HepG2 (cell line): ENCODE data around the gene PAXX. TPM values are rescaled to one million over a fixed set of nuclear protein-coding genes. Genes with fewer than 3 reads are reported as not detected.

Source experiments
- ATAC-seq: fragments of 200-7000 bp; cut with Tn5 transposase; 3 replicates; pipeline ENCODE4 v1.9.1; 2020; ENCODE audit warnings: mild to moderate bottlenecking, moderate library complexity
- BruUV-seq: library from RNA; stranded (reverse); fragments of 400-500 nt; replicated peaks from 2 replicates; lab custom pipeline; 2021; lab: Mats Ljungman, UMichigan
- CTCF ChIA-PET: fragments of 300-600 bp; formaldehyde crosslinking; extraction: SDS; loops from one replicate; lab custom pipeline; 2021; ENCODE audit warnings: low total read pairs, inconsistent platforms, low intra/inter-chr PET ratio; lab: Yijun Ruan, JAX
- POLR2A ChIA-PET: fragments of 350-600 bp; sonication (Branson Sonifier 250); formaldehyde crosslinking; loops from one replicate; lab custom pipeline; 2020; ENCODE audit warnings: antibody characterized with exemption, inconsistent platforms; lab: Yijun Ruan, JAX
- DNase-seq: peaks from one replicate; pipeline ENCODE4 v3.0.0-alpha.2; 2015; ENCODE audit warnings: low spot score
- FAIRE-seq: peaks from 3 replicates; lab custom pipeline; 2011; peaks lifted over from hg19 to GRCh38; lab: Jason Lieb, UNC
- H2AFZ ChIP-seq: one replicate; pipeline ENCODE4 v1.6.1; 2011; ENCODE audit warnings: low read length, inconsistent platforms
- H3K27ac ChIP-seq: fragments of 300-600 bp; 3 replicates; pipeline ENCODE4 v1.8.0; 2011; ENCODE audit warnings: mixed run types, mild to moderate bottlenecking, mixed read lengths, low read length, inconsistent platforms; ENCODE audit not compliant: insufficient read depth; ENCODE audit errors: extremely low read length
- H3K27me3 ChIP-seq, 2 experiments: fragments of 200-600 bp in 1 of 2; 2 replicates in 1 of 2; 3 replicates in 1 of 2; pipeline versions ENCODE4 v1.6.0 to v1.8.0; 2011; ENCODE audit warnings: low read length in 2 of 2, mild to moderate bottlenecking in 2 of 2, moderate library complexity in 2 of 2, inconsistent platforms in 1 of 2; ENCODE audit not compliant: insufficient read depth in 2 of 2, control insufficient read depth in 1 of 2
- H3K36me3 ChIP-seq, 2 experiments: fragments of 200-600 bp in 1 of 2; replicated peaks in 1 of 2; 2 replicates in 1 of 2; 3 replicates in 1 of 2; pipeline versions ENCODE4 v1.5.1 to v1.8.0; 2011; ENCODE audit warnings: low read length in 2 of 2, inconsistent platforms in 1 of 2; ENCODE audit not compliant: insufficient read depth in 2 of 2, control insufficient read depth in 1 of 2
- H3K4me1 ChIP-seq: 2 replicates; pipeline ENCODE4 v1.5.1; 2012; ENCODE audit warnings: low read length, inconsistent platforms; ENCODE audit not compliant: insufficient read depth
- H3K4me2 ChIP-seq: 2 replicates; pipeline ENCODE4 v1.6.0; 2011; ENCODE audit warnings: low read depth, low read length, inconsistent platforms
- H3K4me3 ChIP-seq, 3 experiments: fragments of 200-600 bp in 1 of 3; sonication (generic), shearing (Covaris generic) in 1 of 3; replicated peaks in 1 of 3; 2 replicates each; pipeline ENCODE4 v1.5.1; 2011 to 2016; ENCODE audit warnings: low read length in 3 of 3, inconsistent platforms in 2 of 3, low read depth in 2 of 3, mild to moderate bottlenecking in 2 of 3, control low read depth in 1 of 3, mixed read lengths in 1 of 3; ENCODE audit not compliant: insufficient read depth in 1 of 3
- H3K79me2 ChIP-seq: one replicate; pipeline ENCODE4 v1.6.1; 2011; ENCODE audit warnings: low read length, inconsistent platforms; ENCODE audit not compliant: insufficient read depth
- H3K9ac ChIP-seq: 2 replicates; pipeline ENCODE4 v1.6.0; 2011; ENCODE audit warnings: mild to moderate bottlenecking, low read depth, low read length, inconsistent platforms; ENCODE audit not compliant: insufficient read depth
- H3K9me3 ChIP-seq: 2 replicates; pipeline ENCODE4 v1.5.1; 2012; ENCODE audit warnings: mild to moderate bottlenecking, low read length
- H4K20me1 ChIP-seq: 2 replicates; pipeline ENCODE4 v1.6.0; 2011; ENCODE audit warnings: inconsistent platforms, mild to moderate bottlenecking, low read length, moderate library complexity; ENCODE audit not compliant: insufficient read depth
- ATF6 ChIP-seq: sonication (generic); formaldehyde crosslinking; conservative IDR thresholded peaks from 2 replicates; pipeline ENCODE4 v1.4.0; 2020; ENCODE audit warnings: missing genetic modification reagents
- HNRNPL ChIP-seq: fragments of 200-400 bp; formaldehyde crosslinking; IDR thresholded peaks from 2 replicates; pipeline ENCODE4 v1.6.1; 2017; ENCODE audit warnings: mild to moderate bottlenecking, low read depth, low read length
- MAZ ChIP-seq, 2 experiments: sonication (generic) in 1 of 2; formaldehyde crosslinking in 1 of 2; IDR thresholded peaks; 2 replicates each; pipeline versions ENCODE4 v1.5.0 to v1.6.1; 2012 to 2020; ENCODE audit warnings: low read depth in 2 of 2, mild to moderate bottlenecking in 2 of 2, borderline replicate concordance in 1 of 2, improper control_type of control experiment in 1 of 2, low read length in 1 of 2, missing genetic modification reagents in 1 of 2, moderate library complexity in 1 of 2
- RORA ChIP-seq: sonication (generic); formaldehyde crosslinking; IDR thresholded peaks from 2 replicates; pipeline ENCODE4 v1.5.0; 2020; ENCODE audit warnings: mild to moderate bottlenecking, missing genetic modification reagents, moderate library complexity
- ZNF614 ChIP-seq: IDR thresholded peaks from 2 replicates; pipeline ENCODE4 v1.6.1; 2018; ENCODE audit warnings: missing biosample characterization, missing genetic modification reagents, inconsistent platforms, borderline replicate concordance
- ZNF879 ChIP-seq: sonication (generic); formaldehyde crosslinking; IDR thresholded peaks from 2 replicates; pipeline ENCODE4 v1.8.1; 2023; ENCODE audit warnings: missing genetic modification reagents
- WGBS: methylation state at CpG from one replicate; pipeline ENCODE4 v1.1.6; 2017; ENCODE audit warnings: low lambda C conversion rate; 5-methylcytosine and 5-hydroxymethylcytosine counted together
- in situ Hi-C: cut with HindIII; loops from 2 replicates; pipeline ENCODE4 v1.10.0; 2017; ENCODE audit warnings: low pct_unique_long_range_greater_than_20kb; ENCODE audit not compliant: extremely low pct_ligation_motif_present
- intact Hi-C: fragments of 100-400 bp; cut with micrococcal nuclease; formaldehyde crosslinking; loops from one replicate; pipeline ENCODE4 v1.10.0; 2022; ENCODE audit not compliant: unreplicated experiment
- polyA plus RNA-seq, 8 experiments: library from polyadenylated mRNA; depleted of rRNA in 3 of 8; stranded (reverse) in 7 of 8; unstranded in 1 of 8; fragments of >200 nt; fragmentation: Illumina TruSeq in 4 of 8; extraction: Trizol in 4 of 8; gene quantifications; 2 replicates each; pipeline versions ENCODE4 v1.2.1 to v1.2.3, GENCODE V29; 2011 to 2016; ENCODE audit warnings: low read depth in 4 of 8, missing spikeins in 1 of 8, mixed read lengths in 1 of 8; ENCODE audit not compliant: insufficient read depth in 1 of 8
- total RNA-seq, 5 experiments: library from RNA; depleted of rRNA; stranded (reverse); fragments of >200 nt; fragmentation: Illumina TruSeq; extraction: Trizol; gene quantifications; 2 replicates each; pipeline ENCODE4 v1.2.3, GENCODE V29; 2016; ENCODE audit warnings: low read depth in 1 of 5

The PAXX gene
- total and polyA plus RNA-seq, 2 of the 13 experiments (the other 11 are each of a cell fraction or from before 2014, with no cell fraction given) = 14.0 to 31.9 TPM

GRCh38 chr9:136960938-136961275 is 31.3 kb upstream of the PAXX start:
- ChIA-PET POLR2A (interaction anchor here (1.1 to 1.3 kb wide), 2 partner anchors 12 to 13 kb away, joined by 3 to 7 read pairs; no protein-coding TSS in a partner anchor), CTCF (no interaction called here)
- no peaks in the 10 kb centered on the region for H3K36me3 ChIP-seq
- WGBS = 68% methylated on average over 12 of the region's 15 CpGs
- H3K4me1 ChIP-seq = peaks cover 9% of the 10 kb centered on the region
- H3K9me3 ChIP-seq = no peaks in the 10 kb centered on the region
- BruUV-seq = no TSS peak
- H3K4me3 ChIP-seq = no peak overlapping the region
- no peaks in the 10 kb centered on the region for H4K20me1 ChIP-seq
- intact Hi-C loops (no loop called here), in situ Hi-C loops (no loop called here)
- peaks cover 15 to 46% of the 10 kb centered on the region in 2 experiments for H3K27me3 ChIP-seq
- H3K4me2 ChIP-seq = no peak overlapping the region
- ATAC-seq = no peak
- no peaks in the 10 kb centered on the region for H3K79me2 ChIP-seq
- TF ChIP-seq ZNF614 (no peak), MAZ (IDR thresholded peaks at IDR 0.05; ENCODE audit: borderline replicate concordance, low read depth, low read length) (no peak), MAZ (CRISPR knock-in tag; IDR thresholded peaks at IDR 0.05; ENCODE audit: low read depth) (no peak), ZNF879 (CRISPR knock-in tag) (no peak), HNRNPL (no peak), ATF6 (CRISPR knock-in tag) (no peak), RORA (CRISPR knock-in tag) (no peak)
- no peak overlapping the region for H3K9ac ChIP-seq
- FAIRE-seq = no peak
- no peak overlapping the region for H2AFZ ChIP-seq
- H3K27ac ChIP-seq = no peak overlapping the region
- DNase-seq = no peak
